Muscle layer of duodenum (tissue), 2 donors: ENCODE data around the gene TTLL10.

Experiments
- H3K27ac ChIP-seq: one replicate; pipeline ENCODE4 v1.7.0; 2013; ENCODE audit warnings: mild to moderate bottlenecking, low read length
- H3K27me3 ChIP-seq: one replicate; pipeline ENCODE4 v1.7.0; 2013; ENCODE audit warnings: low read depth, mild to moderate bottlenecking, control low read depth, low read length
- H3K36me3 ChIP-seq, 2 donors: one replicate each; pipeline ENCODE4 v1.7.0; 2013; ENCODE audit warnings: low read length in 2 of 2, control low read depth in 1 of 2, mild to moderate bottlenecking in 1 of 2; ENCODE audit not compliant: insufficient read depth in 2 of 2, control insufficient read depth in 1 of 2
- H3K4me1 ChIP-seq, 2 donors: one replicate each; pipeline ENCODE4 v1.7.0; 2013; ENCODE audit warnings: low read length in 2 of 2, mild to moderate bottlenecking in 2 of 2, control low read depth in 1 of 2, moderate library complexity in 1 of 2; ENCODE audit not compliant: insufficient read depth in 2 of 2, control insufficient read depth in 1 of 2
- H3K4me3 ChIP-seq, 2 donors: one replicate each; pipeline ENCODE4 v1.7.0; 2013; ENCODE audit warnings: low read length in 2 of 2, low read depth in 1 of 2, mild to moderate bottlenecking in 1 of 2
- H3K9me3 ChIP-seq, 2 donors: one replicate each; pipeline ENCODE4 v1.7.0; 2013; ENCODE audit warnings: low read length in 2 of 2, control low read depth in 1 of 2, mild to moderate bottlenecking in 1 of 2; ENCODE audit not compliant: control insufficient read depth in 1 of 2
- donor health status: healthy.

Gene TTLL10

DNA sequence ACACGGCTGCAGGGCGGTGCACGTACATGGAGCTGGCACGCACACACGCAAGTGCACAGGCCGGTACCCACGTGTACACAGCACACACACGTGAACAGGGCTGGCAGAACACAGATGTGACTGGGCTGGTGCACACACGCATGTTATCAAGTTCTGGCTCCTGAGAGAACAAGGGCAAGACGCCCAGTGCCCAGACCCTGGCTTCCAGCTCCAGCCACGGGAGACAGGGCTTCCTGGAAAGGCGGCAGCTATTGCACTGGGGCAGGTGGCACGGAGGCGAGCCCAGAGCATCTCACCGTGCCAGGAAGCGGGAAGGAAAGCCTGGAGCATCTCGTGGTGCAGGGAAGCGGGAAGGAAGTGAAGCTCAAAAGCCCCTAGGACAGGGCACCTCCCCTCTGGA lies 52.2 kb downstream of the TTLL10 start:
- Histone ChIP-seq H3K4me1 (peaks cover 0 to 20% of the 10 kb centered on the region in 2 donors), H3K36me3 (peaks cover 27 to 65% of the 10 kb centered on the region in 2 donors), H3K27ac (no peak overlapping the region), H3K27me3 (no peaks in the 10 kb centered on the region), H3K9me3 (no peaks in the 10 kb centered on the region), H3K4me3 (no peak overlapping the region)

DNA sequence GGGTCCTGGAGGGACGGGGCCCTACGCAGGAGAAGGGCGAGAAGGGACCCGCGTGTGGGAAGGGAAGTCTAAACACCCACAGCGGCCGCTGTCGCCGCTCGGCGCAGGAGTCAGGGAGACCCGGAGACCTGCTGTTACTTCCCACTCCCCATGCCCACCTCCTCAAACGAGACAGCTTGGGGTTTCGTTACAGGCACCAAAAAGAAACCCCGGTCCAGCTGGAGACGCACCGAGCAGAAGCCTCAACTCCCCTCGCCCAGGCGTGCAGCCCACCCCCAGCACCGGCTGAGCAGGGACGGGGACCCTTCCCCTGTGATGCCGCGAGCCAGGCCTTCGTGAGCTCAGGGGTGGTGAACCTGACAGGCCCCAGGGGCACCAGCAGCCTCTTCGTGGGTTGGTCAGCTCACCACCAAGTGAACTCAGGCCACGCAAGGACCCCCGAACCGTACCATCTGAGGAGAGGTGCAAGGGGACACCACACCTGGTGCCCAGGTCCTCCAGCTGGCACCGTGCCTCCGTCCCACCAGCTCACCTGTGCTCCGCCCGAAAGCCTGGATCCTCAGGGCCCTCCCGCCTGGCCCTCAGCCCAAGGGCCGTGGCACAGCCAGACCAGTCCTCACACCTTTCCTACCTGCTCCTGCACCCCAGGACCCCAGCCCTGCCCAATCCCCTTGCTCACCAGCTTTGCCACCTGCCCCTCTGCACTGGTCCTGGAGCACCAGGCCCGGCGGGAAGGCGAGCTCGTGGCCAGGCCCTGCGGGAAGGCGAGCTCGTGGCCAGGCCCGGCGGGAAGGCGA lies 53.1 kb downstream of the TTLL10 start:
- peaks cover 24 to 57% of the 10 kb centered on the region in 2 donors for H3K36me3 ChIP-seq

DNA sequence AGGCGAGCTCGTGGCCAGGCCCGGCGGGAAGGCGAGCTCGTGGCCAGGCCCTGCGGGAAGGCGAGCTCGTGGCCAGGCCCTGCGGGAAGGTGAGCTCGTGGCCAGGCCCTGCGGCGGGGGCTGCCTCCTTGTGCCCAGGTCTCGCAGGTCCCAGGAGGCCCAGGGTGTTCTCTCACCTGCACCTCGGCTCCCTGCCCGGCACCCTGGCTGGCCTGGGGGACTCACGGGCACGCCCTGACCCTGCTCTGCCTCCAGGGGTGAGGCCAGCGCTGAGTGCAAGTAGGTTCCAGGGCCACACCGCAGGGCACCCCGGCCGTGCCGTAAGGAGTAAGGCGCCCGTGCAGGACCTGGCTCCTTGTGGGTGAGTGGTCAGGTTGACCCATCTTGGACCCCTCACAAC lies 53.7 kb downstream of the TTLL10 start:
- H3K36me3 ChIP-seq = peaks cover 24 to 50% of the 10 kb centered on the region in 2 donors
- no peaks in the 10 kb centered on the region for H3K9me3 ChIP-seq
- peaks cover 0 to 22% of the 10 kb centered on the region in 2 donors for H3K4me1 ChIP-seq
- H3K27me3 ChIP-seq = no peaks in the 10 kb centered on the region
- no peak overlapping the region for H3K4me3 ChIP-seq
- H3K27ac ChIP-seq = no peak overlapping the region

More for the DNA sequence above, 53.1 kb downstream of the TTLL10 start:
- Histone ChIP-seq H3K27me3 (no peaks in the 10 kb centered on the region), H3K27ac (no peak overlapping the region), H3K9me3 (no peaks in the 10 kb centered on the region), H3K4me1 (peaks cover 0 to 22% of the 10 kb centered on the region in 2 donors), H3K4me3 (no peak overlapping the region)

DNA sequence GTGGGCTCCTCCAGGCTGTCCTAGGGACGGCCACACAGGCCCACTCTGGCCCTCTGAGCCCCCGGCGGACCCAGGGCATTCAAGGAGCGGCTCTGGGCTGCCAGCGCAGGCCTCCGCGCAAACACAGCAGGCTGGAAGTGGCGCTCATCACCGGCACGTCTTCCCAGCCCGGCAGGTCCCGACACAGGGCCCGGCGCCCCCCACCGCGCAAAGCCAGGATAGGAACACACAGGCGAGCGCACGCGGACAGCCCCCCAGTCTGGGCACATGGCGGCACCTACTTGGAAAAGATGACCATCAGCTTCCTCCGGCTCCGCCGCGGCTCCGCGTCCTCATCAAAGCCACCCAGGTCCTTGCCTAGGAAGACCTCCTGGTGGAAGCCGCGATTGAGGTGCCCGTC lies 54.5 kb downstream of the TTLL10 start:
- no peak overlapping the region for H3K4me3 ChIP-seq
- H3K27ac ChIP-seq = no peak overlapping the region
- H3K9me3 ChIP-seq = no peaks in the 10 kb centered on the region
- peaks cover 0 to 29% of the 10 kb centered on the region in 2 donors for H3K4me1 ChIP-seq
- no peaks in the 10 kb centered on the region for H3K27me3 ChIP-seq
- peaks cover 18 to 42% of the 10 kb centered on the region in 2 donors for H3K36me3 ChIP-seq

DNA sequence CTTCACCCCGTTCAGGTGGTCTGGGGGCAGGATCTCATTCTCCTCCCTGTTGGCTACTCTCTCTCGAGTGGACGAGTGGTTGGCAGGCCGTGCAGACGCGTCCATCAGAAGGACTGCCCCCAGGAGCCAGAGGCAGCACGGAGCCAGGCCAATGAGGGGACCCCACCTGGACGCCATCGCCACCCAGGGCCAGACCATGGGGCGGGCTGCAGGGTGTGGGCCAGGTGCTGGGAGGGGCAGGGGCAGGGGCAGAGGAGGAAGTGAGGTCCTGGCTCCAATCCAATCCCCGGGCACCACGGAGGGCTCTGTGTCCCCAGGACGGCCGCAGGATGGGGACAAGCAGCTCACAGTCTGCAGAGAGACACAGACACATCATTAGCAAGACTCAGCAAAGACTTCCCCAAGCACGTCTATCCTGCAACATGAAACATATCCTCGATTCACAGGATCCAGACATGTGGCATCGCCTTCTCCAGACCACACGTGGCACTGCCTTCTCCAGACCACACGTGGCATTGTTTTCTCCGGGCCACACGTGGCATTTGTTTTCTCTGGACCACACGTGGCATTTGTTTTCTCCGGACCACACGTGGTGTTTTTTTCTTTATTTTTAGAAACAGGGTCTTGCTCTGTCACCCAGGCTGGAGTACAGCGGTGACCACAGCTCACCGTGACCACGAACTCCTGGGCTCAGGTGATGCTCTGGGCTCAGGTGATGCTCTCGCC lies 55.1 kb downstream of the TTLL10 start:
- no peak overlapping the region for H3K27ac ChIP-seq
- H3K36me3 ChIP-seq = peaks cover 15 to 39% of the 10 kb centered on the region in 2 donors
- no peaks in the 10 kb centered on the region for H3K9me3 ChIP-seq
- peaks cover 0 to 32% of the 10 kb centered on the region in 2 donors for H3K4me1 ChIP-seq
- H3K4me3 ChIP-seq = no peak overlapping the region
- H3K27me3 ChIP-seq = no peaks in the 10 kb centered on the region

DNA sequence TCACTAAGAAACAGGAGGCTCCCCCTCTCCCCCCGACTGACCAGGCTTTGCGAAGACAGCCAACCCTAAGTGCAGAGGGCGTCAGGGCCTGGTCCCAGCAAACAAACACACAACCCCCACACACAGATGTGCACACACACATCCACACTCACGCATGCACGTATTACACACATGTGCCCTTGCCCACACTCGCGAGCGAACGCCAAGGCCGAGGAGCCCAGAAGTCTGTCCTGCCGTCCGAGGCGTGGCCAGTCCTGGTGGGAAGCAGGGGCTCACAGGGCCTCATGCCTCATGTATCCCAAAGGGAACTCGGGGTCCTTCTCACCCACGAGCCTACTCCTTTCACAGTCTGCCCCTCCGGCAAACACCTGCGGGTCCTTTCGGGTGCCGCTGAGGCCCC lies 56.1 kb downstream of the TTLL10 start:
- Histone ChIP-seq H3K4me3 (peak overlapping the region; percentile 1 to 82), H3K9me3 (no peaks in the 10 kb centered on the region), H3K27ac (no peak overlapping the region), H3K4me1 (peaks cover 0 to 32% of the 10 kb centered on the region in 2 donors), H3K27me3 (no peaks in the 10 kb centered on the region), H3K36me3 (peaks cover 14 to 39% of the 10 kb centered on the region in 2 donors)

DNA sequence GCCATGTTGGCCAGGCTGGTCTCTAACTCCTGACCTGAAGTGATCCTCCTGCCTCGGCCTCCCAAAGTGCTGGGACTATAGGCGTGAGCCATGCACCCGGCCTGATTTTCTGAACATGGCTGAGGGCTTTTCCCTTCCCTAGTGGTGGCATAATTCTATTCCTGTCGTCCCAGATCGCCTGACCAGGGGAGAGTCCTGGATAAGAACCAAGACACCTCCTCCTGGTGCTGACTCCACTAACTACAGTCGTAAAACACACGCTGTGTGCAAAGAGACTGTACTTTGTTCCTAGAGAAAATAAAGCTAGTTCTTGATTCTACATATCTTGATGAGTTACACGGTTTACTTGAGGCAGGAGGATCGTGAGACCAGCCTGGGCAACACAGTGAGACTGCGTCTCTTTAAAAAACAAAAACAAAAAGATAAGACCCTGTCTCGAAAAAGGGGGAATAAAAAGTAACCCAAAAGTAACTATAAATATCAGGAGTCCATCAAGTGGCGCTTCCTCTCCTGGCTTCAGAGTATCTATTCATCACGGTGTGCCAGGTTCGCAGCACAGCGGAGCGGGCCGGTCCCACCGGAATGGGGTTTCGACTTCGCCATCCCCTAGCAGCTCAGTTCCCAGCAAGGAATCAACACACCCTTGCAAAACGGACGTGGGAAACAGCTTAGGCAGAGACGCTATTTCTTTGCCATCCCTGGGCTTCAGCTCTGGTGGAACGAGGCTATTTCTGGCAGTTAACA lies 57.1 kb downstream of the TTLL10 start:
- H3K27ac ChIP-seq = peak overlapping the region; percentile 79
- peaks cover 0 to 32% of the 10 kb centered on the region in 2 donors for H3K4me1 ChIP-seq
- H3K27me3 ChIP-seq = no peaks in the 10 kb centered on the region
- no peaks in the 10 kb centered on the region for H3K9me3 ChIP-seq
- peak overlapping the region; percentile 82 to 98 for H3K4me3 ChIP-seq
- H3K36me3 ChIP-seq = peaks cover 9 to 37% of the 10 kb centered on the region in 2 donors

DNA sequence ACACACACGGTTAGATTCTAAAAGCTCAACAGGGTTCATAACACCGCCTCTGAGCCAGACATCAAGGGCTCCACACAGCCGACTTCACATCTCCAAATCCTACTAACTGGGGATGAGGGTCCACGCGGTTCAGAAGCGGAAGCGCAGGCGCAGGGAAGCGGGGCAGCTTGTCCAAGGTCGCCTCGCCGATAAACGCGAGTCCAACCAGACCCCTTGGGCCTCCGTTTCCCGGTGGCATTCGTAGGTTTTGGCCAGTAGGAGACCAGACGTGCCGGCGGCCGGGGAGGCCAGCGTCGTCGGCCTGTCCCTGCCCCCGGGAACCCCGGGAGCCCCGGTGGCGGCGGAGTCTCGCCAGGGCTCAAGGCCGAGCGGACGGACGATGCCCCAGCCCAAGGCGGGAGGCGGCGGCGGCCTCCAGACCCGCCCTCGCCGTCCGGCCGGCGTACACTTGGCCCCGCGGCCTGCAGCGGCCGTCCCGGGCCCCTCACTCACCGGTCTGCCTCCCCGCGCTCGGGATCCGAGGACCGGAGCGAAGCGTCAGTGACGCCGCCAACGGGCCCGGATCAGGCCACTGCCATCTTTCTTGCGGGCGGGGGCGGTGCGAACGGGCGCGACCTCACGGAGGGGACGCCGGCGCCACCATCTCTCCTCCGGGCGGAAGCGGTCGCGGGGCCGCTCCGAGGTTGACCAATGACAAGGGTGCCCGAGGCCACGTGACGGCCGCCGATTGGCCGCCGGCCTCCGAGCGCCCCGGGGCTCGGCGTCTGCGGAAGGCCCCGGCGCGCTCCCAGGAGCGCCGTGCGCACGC lies 57.9 kb downstream of the TTLL10 start, which contains the start of gene SDF4:
SDF4 (minus strand) TSS at position 602 of the 808 bp plus-strand sequence. CDS start 3,229 bp downstream, outside the sequence.
- no peaks in the 10 kb centered on the region for H3K9me3 ChIP-seq
- peak within 1 kb of the TSS; percentile 79 for H3K27ac ChIP-seq
- peaks cover 0 to 32% of the 10 kb centered on the region in 2 donors for H3K4me1 ChIP-seq
- peak within 1 kb of the TSS; percentile 82 to 98 for H3K4me3 ChIP-seq
- peaks cover 9 to 29% of the 10 kb centered on the region in 2 donors for H3K36me3 ChIP-seq
- H3K27me3 ChIP-seq = no peaks in the 10 kb centered on the region

DNA sequence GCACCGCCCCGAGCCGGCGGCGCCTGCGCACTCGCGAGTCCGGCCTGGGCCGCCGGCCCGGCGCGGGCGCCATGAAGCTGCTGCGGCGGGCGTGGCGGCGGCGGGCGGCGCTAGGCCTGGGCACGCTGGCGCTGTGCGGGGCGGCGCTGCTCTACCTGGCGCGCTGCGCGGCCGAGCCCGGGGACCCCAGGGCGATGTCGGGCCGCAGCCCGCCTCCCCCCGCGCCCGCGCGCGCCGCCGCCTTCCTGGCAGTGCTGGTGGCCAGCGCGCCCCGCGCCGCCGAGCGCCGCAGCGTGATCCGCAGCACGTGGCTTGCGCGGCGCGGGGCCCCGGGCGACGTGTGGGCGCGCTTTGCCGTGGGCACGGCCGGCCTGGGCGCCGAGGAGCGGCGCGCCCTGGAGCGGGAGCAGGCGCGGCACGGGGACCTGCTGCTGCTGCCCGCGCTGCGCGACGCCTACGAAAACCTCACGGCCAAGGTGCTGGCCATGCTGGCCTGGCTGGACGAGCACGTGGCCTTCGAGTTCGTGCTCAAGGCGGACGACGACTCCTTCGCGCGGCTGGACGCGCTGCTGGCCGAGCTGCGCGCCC lies 58.6 kb downstream of the TTLL10 start, which contains the start of gene B3GALT6:
B3GALT6 (plus strand) TSS at position 30 of the 588 bp plus-strand sequence; CDS start at position 72, 42 bp downstream.
- Histone ChIP-seq H3K36me3 (peaks cover 5 to 24% of the 10 kb centered on the region in 2 donors), H3K4me3 (peak within 1 kb of the TSS; percentile 82 to 98), H3K4me1 (peaks cover 0 to 32% of the 10 kb centered on the region in 2 donors), H3K27me3 (no peaks in the 10 kb centered on the region), H3K9me3 (no peaks in the 10 kb centered on the region), H3K27ac (peak within 1 kb of the TSS; percentile 79)
